ENCODE data around the gene CNTNAP2.

The CNTNAP2 gene

GRCh38 chr7:146486519-146486918 lies 369.9 kb downstream of the CNTNAP2 start:
- Histone ChIP-seq H3K36me3 (ENCODE audit: control insufficient read depth, insufficient read depth, low read length) (no peaks in the 10 kb centered on the region), H3K4me1 (ENCODE audit: control insufficient read depth, insufficient read depth, low read length) (no peaks in the 10 kb centered on the region), H3K27me3 (ENCODE audit: control insufficient read depth, insufficient read depth, low read length) (no peaks in the 10 kb centered on the region), H3K9ac (ENCODE audit: low read length) (no peak overlapping the region), H3K4me3 (ENCODE audit: low read length) (no peak overlapping the region), H3K27ac (ENCODE audit: low read depth, low read length) (no peak overlapping the region)

DNA sequence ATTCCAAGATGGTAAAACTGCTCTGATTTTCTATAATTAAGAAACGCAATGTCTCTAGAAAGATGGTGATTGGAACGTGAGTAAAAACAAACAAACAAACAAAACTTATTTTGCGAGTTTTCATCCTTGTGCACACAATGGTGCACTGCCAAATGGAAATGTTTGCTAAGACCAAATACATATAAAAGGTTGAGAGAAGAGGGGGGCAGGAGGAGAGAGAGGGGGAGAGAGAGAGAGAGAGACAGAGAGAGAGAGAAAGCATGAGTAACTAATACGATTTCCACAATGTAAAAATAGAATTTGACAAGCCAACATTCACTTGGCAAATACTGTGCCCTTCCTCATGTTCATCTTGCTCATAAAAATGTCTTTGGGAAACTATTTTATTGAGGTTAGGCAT lies 375.4 kb downstream of the CNTNAP2 start:
- Histone ChIP-seq H3K9ac (ENCODE audit: low read length) (no peak overlapping the region), H3K27ac (ENCODE audit: low read depth, low read length) (no peak overlapping the region), H3K4me3 (ENCODE audit: low read length) (no peak overlapping the region), H3K27me3 (ENCODE audit: control insufficient read depth, insufficient read depth, low read length) (no peaks in the 10 kb centered on the region), H3K4me1 (ENCODE audit: control insufficient read depth, insufficient read depth, low read length) (no peaks in the 10 kb centered on the region), H3K36me3 (ENCODE audit: control insufficient read depth, insufficient read depth, low read length) (no peaks in the 10 kb centered on the region)

DNA sequence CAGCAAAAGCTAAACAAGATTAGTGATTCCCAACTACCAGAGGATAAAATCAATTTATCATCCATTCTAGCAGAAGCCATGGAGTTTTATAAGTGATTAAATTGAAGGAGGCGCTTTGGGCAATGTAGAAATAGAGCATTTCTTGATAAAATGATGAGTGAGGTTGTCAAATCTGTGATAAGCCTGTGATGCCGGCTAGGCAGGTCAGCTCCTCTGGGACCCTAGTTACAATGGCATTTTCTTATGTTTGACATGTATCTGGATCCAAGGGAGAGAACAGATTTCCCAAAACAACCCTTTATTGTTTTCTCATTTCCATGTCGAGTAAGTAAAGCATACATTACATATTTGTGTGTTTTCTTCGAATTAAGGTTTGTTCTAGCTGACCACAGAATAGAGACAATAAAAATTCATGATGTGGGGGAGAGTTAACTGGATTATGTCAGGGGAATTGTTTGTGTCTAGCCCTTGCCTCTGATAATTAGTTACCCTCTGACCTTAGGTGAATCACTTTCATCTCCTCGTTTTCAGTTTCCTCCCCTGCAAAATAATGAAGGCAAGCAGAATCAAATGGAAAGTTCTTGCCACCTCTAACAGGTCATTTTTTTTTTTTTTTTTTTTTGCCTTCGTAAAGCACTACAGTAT lies 378.5 kb downstream of the CNTNAP2 start:
- Histone ChIP-seq H3K4me3 (ENCODE audit: low read length) (no peak overlapping the region), H3K27me3 (ENCODE audit: control insufficient read depth, insufficient read depth, low read length) (no peaks in the 10 kb centered on the region), H3K9ac (ENCODE audit: low read length) (no peak overlapping the region), H3K4me1 (ENCODE audit: control insufficient read depth, insufficient read depth, low read length) (no peaks in the 10 kb centered on the region), H3K27ac (ENCODE audit: low read depth, low read length) (no peak overlapping the region), H3K36me3 (ENCODE audit: control insufficient read depth, insufficient read depth, low read length) (no peaks in the 10 kb centered on the region)

DNA sequence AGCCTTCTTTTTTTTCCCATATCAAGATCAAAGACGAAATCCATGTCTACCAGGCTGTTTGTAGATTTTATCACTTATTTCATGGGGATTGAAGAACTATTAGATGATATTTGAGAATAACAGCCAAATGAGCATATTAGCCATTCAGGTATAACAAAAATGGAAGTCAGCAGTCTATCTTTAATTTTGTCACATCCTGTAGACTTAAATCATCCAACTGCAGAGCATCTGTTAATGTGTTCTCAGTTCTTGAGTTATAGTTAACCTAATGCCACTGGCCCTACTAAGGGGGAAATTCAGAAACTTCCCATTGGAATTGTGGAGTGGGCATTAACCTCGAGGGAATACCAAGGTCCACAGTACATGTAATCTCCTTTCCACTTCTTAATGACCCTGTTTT lies 380.1 kb downstream of the CNTNAP2 start:
- H3K36me3 ChIP-seq (ENCODE audit: control insufficient read depth, insufficient read depth, low read length), result no peaks in the 10 kb centered on the region
- no peaks in the 10 kb centered on the region for H3K4me1 ChIP-seq (ENCODE audit: control insufficient read depth, insufficient read depth, low read length)
- no peaks in the 10 kb centered on the region for H3K27me3 ChIP-seq (ENCODE audit: control insufficient read depth, insufficient read depth, low read length)
- no peak overlapping the region for H3K4me3 ChIP-seq (ENCODE audit: low read length)
- H3K27ac ChIP-seq (ENCODE audit: low read depth, low read length), result no peak overlapping the region
- no peak overlapping the region for H3K9ac ChIP-seq (ENCODE audit: low read length)

GRCh38 chr7:146499970-146500369 lies 383.4 kb downstream of the CNTNAP2 start:
- H3K4me3 ChIP-seq (ENCODE audit: low read length), result no peak overlapping the region
- H3K27ac ChIP-seq (ENCODE audit: low read depth, low read length), result no peak overlapping the region
- H3K9ac ChIP-seq (ENCODE audit: low read length), result no peak overlapping the region
- no peaks in the 10 kb centered on the region for H3K4me1 ChIP-seq (ENCODE audit: control insufficient read depth, insufficient read depth, low read length)
- no peaks in the 10 kb centered on the region for H3K27me3 ChIP-seq (ENCODE audit: control insufficient read depth, insufficient read depth, low read length)
- H3K36me3 ChIP-seq (ENCODE audit: control insufficient read depth, insufficient read depth, low read length), result no peaks in the 10 kb centered on the region

DNA sequence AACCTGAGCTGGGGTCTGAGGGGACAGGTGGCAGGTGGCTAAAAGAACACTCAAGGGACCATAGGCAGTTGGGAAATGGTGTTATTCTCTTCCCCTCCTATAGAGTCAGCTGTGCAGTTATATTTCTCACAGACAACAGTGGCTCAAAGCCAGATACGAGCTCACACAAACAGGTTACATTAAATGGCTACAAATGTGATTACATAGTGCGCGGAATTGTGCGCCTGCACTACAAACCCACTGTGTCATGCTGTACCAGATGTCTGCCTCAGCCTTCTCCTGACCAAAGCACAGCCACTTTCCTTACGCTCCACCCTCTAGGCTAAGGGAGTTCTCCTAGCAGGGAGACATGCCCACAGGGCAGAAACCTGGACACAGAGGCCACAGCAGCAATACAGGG lies 387.2 kb downstream of the CNTNAP2 start:
- Histone ChIP-seq H3K27me3 (ENCODE audit: control insufficient read depth, insufficient read depth, low read length) (no peaks in the 10 kb centered on the region), H3K9ac (ENCODE audit: low read length) (no peak overlapping the region), H3K36me3 (ENCODE audit: control insufficient read depth, insufficient read depth, low read length) (no peaks in the 10 kb centered on the region), H3K27ac (ENCODE audit: low read depth, low read length) (no peak overlapping the region), H3K4me1 (ENCODE audit: control insufficient read depth, insufficient read depth, low read length) (no peaks in the 10 kb centered on the region), H3K4me3 (ENCODE audit: low read length) (no peak overlapping the region)

- Histone ChIP-seq H3K4me3 (ENCODE audit: low read length) (no peak overlapping the region), H3K27ac (ENCODE audit: low read depth, low read length) (no peak overlapping the region), H3K9ac (ENCODE audit: low read length) (no peak overlapping the region), H3K36me3 (ENCODE audit: control insufficient read depth, insufficient read depth, low read length) (no peaks in the 10 kb centered on the region), H3K27me3 (ENCODE audit: control insufficient read depth, insufficient read depth, low read length) (no peaks in the 10 kb centered on the region), H3K4me1 (ENCODE audit: control insufficient read depth, insufficient read depth, low read length) (no peaks in the 10 kb centered on the region)
Observed at GRCh38 chr7:146510088-146510680, 393.6 kb downstream of the CNTNAP2 start.

- Histone ChIP-seq H3K36me3 (ENCODE audit: control insufficient read depth, insufficient read depth, low read length) (no peaks in the 10 kb centered on the region), H3K27ac (ENCODE audit: low read depth, low read length) (no peak overlapping the region), H3K9ac (ENCODE audit: low read length) (no peak overlapping the region), H3K4me1 (ENCODE audit: control insufficient read depth, insufficient read depth, low read length) (no peaks in the 10 kb centered on the region), H3K27me3 (ENCODE audit: control insufficient read depth, insufficient read depth, low read length) (no peaks in the 10 kb centered on the region), H3K4me3 (ENCODE audit: low read length) (no peak overlapping the region)
Observed at GRCh38 chr7:146514304-146514703, 397.7 kb downstream of the CNTNAP2 start.

- Histone ChIP-seq H3K36me3 (ENCODE audit: control insufficient read depth, insufficient read depth, low read length) (no peaks in the 10 kb centered on the region), H3K4me1 (ENCODE audit: control insufficient read depth, insufficient read depth, low read length) (no peaks in the 10 kb centered on the region), H3K27ac (ENCODE audit: low read depth, low read length) (no peak overlapping the region), H3K9ac (ENCODE audit: low read length) (no peak overlapping the region), H3K27me3 (ENCODE audit: control insufficient read depth, insufficient read depth, low read length) (no peaks in the 10 kb centered on the region), H3K4me3 (ENCODE audit: low read length) (no peak overlapping the region)
Observed at GRCh38 chr7:146528581-146528980, 412.0 kb downstream of the CNTNAP2 start.

DNA sequence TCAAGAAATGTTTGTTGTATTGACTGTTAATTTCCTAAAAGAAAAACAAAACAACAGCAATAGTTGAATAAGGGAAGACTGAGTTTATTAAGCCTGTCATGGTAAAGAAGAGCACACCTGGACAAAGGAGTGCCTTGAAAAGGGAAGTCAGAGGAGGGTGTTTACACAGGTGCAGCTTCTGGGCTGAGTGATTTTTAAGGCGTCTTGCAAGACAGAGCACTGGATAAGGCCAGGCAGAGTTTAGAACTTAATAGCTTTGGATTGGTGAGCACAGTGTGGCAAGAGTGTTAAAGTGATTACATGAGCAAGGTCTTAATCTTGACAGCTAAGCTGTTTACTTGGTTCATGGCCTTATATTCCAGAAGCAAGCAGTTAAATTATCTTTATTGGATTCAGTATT lies 423.2 kb downstream of the CNTNAP2 start:
- Histone ChIP-seq H3K27me3 (ENCODE audit: control insufficient read depth, insufficient read depth, low read length) (no peaks in the 10 kb centered on the region), H3K4me1 (ENCODE audit: control insufficient read depth, insufficient read depth, low read length) (no peaks in the 10 kb centered on the region), H3K4me3 (ENCODE audit: low read length) (no peak overlapping the region), H3K9ac (ENCODE audit: low read length) (no peak overlapping the region), H3K27ac (ENCODE audit: low read depth, low read length) (no peak overlapping the region), H3K36me3 (ENCODE audit: control insufficient read depth, insufficient read depth, low read length) (no peaks in the 10 kb centered on the region)

DNA sequence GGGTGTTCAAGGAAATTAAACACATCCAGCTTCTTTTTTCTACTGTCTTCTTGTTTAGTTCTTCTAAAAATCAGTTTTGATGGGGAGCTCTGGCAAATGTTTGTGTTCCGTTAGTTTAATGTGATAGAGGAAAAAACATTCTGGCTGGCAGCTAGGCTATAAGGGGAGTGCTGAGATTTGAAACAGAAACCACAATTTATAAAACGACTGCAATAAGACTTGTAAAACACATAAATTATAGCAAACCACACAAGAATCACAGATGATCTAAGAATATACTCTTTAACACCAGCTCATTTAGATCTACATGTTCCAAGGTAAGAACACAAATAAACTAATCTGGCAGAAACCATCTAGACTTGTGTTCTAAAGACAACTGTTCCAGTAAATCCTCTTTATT lies 425.5 kb downstream of the CNTNAP2 start:
- H3K9ac ChIP-seq (ENCODE audit: low read length), result no peak overlapping the region
- H3K36me3 ChIP-seq (ENCODE audit: control insufficient read depth, insufficient read depth, low read length), result no peaks in the 10 kb centered on the region
- no peaks in the 10 kb centered on the region for H3K4me1 ChIP-seq (ENCODE audit: control insufficient read depth, insufficient read depth, low read length)
- no peaks in the 10 kb centered on the region for H3K27me3 ChIP-seq (ENCODE audit: control insufficient read depth, insufficient read depth, low read length)
- no peak overlapping the region for H3K4me3 ChIP-seq (ENCODE audit: low read length)
- H3K27ac ChIP-seq (ENCODE audit: low read depth, low read length), result no peak overlapping the region

- no peak overlapping the region for H3K4me3 ChIP-seq (ENCODE audit: low read length)
- H3K27ac ChIP-seq (ENCODE audit: low read depth, low read length), result no peak overlapping the region
- H3K36me3 ChIP-seq (ENCODE audit: control insufficient read depth, insufficient read depth, low read length), result no peaks in the 10 kb centered on the region
- H3K27me3 ChIP-seq (ENCODE audit: control insufficient read depth, insufficient read depth, low read length), result no peaks in the 10 kb centered on the region
- H3K4me1 ChIP-seq (ENCODE audit: control insufficient read depth, insufficient read depth, low read length), result no peaks in the 10 kb centered on the region
- H3K9ac ChIP-seq (ENCODE audit: low read length), result no peak overlapping the region
Observed at GRCh38 chr7:146544748-146545147, 428.1 kb downstream of the CNTNAP2 start.

DNA sequence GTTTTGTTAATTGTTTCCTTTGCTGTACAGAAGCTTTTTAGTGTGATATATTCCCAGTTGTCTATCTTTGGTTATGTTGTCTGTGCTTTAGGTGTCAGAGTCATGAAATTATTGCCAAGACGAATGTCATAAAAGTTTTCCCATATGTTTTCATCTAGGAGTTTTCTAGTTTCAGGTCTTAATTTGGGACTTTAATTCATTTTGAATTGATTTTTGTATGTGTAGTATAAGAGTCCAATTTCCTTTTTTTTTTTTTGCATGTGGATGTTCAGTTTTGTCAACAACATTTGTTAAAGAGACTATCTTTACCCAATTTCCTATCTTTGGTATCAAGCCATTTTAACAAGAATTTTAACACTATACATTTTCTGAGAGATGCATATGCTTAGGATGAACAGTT lies 432.2 kb downstream of the CNTNAP2 start:
- no peak overlapping the region for H3K4me3 ChIP-seq (ENCODE audit: low read length)
- H3K27ac ChIP-seq (ENCODE audit: low read depth, low read length), result no peak overlapping the region
- no peaks in the 10 kb centered on the region for H3K4me1 ChIP-seq (ENCODE audit: control insufficient read depth, insufficient read depth, low read length)
- H3K9ac ChIP-seq (ENCODE audit: low read length), result no peak overlapping the region
- H3K36me3 ChIP-seq (ENCODE audit: control insufficient read depth, insufficient read depth, low read length), result no peaks in the 10 kb centered on the region
- no peaks in the 10 kb centered on the region for H3K27me3 ChIP-seq (ENCODE audit: control insufficient read depth, insufficient read depth, low read length)
